Neural cell (in vitro differentiated cells): ENCODE measurements around the gene DLL1.

Experiments used
- CTCF ChIP-seq: fragments of 450-650 bp; IDR thresholded peaks from 2 replicates; pipeline ENCODE4 v1.5.1; 2014; ENCODE audit warnings: antibody characterized with exemption, mild to moderate bottlenecking, moderate library complexity; ENCODE audit not compliant: poor library complexity, severe bottlenecking
- EZH2 ChIP-seq: fragments of 200-600, 300-800 bp; shearing (Covaris generic), sonication (generic); IDR thresholded peaks from 2 replicates; pipeline ENCODE4 v1.6.1; 2014; ENCODE audit warnings: antibody characterized with exemption, low read length, borderline replicate concordance, mild to moderate bottlenecking; ENCODE audit not compliant: insufficient read depth, poor library complexity, severe bottlenecking
- RAD21 ChIP-seq: fragments of 450-650 bp; conservative IDR thresholded peaks from 2 replicates; pipeline ENCODE4 v1.6.1; 2014; ENCODE audit warnings: antibody characterized with exemption, mild to moderate bottlenecking, moderate library complexity
- REST ChIP-seq: IDR thresholded peaks from 2 replicates; pipeline ENCODE4 v1.6.1; 2012; ENCODE audit warnings: borderline replicate concordance
- TAF1 ChIP-seq: IDR thresholded peaks from 2 replicates; pipeline ENCODE4 v1.6.1; 2012; ENCODE audit warnings: low read depth

- no peak for TF ChIP-seq CTCF
- TF ChIP-seq REST: no peak
- no peak for TF ChIP-seq RAD21
- TF ChIP-seq EZH2: no peak
- TF ChIP-seq TAF1: no peak
Observed at GRCh38 chr6:170285482-170285881, 5.4 kb downstream of the DLL1 start.
